GM12864 (cell line): Measurements from ENCODE around the gene ITGB8.

Experiments
- DNase-seq: peaks from one replicate; pipeline ENCODE4 v3.0.0-alpha.2; 2011; ENCODE audit warnings: low read depth
- H3K4me3 ChIP-seq: 2 replicates; pipeline ENCODE4 v1.5.1; 2011; ENCODE audit warnings: mild to moderate bottlenecking, low read depth, low read length, control low read depth
- TF ChIP-seq, protein P1 (sequence below): IDR thresholded peaks from 2 replicates; pipeline ENCODE4 v1.5.1; 2011; ENCODE audit warnings: low read depth, mild to moderate bottlenecking, moderate library complexity, low read length, control low read depth, inconsistent platforms; ENCODE audit errors: missing control alignments

Gene ITGB8

DNA sequence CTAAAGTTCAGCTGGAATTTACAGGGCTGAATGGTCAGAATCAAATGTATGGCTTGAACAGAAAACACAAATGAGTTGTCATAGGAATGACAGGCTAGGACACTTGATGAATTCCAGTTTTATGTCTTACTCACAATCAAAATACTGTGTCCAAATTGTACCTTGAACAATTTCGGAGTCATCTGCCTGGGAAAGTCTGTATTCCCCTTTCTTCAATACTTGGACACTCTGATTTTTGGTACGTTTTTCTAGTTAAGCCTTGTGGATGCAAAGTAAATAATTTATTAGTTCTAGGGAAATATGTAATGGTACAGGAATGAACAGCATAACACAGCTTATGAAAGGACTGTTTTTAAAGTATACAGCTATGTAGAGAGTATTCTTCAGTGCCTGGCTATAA is 100.4 kb downstream of the ITGB8 start:
- H3K4me3 ChIP-seq, result no peak overlapping the region
- no peak for DNase-seq
- TF ChIP-seq, protein P1, sequence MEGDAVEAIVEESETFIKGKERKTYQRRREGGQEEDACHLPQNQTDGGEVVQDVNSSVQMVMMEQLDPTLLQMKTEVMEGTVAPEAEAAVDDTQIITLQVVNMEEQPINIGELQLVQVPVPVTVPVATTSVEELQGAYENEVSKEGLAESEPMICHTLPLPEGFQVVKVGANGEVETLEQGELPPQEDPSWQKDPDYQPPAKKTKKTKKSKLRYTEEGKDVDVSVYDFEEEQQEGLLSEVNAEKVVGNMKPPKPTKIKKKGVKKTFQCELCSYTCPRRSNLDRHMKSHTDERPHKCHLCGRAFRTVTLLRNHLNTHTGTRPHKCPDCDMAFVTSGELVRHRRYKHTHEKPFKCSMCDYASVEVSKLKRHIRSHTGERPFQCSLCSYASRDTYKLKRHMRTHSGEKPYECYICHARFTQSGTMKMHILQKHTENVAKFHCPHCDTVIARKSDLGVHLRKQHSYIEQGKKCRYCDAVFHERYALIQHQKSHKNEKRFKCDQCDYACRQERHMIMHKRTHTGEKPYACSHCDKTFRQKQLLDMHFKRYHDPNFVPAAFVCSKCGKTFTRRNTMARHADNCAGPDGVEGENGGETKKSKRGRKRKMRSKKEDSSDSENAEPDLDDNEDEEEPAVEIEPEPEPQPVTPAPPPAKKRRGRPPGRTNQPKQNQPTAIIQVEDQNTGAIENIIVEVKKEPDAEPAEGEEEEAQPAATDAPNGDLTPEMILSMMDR, result no peak

DNA sequence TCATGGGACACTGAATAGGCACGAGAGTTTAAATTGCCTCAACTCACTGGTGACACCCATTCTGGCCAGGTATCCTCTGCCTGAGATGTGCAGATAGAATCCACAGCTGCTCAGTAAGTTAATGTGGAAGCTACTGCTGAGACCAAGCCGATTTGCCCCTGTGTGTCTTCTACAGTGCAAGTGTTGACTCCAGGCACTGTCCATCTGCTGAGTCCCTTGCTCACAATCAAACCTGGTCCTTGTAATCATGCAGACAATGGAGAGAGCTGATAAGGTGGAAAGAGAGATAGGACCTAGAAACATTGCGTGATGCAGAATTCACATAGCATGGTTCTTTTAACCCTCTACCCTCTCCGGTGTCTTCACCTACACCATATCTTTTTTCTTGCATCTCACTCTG is 101.4 kb downstream of the ITGB8 start:
- no peak overlapping the region for H3K4me3 ChIP-seq
- DNase-seq, result no peak
- TF ChIP-seq, protein P1, result no peak

DNA sequence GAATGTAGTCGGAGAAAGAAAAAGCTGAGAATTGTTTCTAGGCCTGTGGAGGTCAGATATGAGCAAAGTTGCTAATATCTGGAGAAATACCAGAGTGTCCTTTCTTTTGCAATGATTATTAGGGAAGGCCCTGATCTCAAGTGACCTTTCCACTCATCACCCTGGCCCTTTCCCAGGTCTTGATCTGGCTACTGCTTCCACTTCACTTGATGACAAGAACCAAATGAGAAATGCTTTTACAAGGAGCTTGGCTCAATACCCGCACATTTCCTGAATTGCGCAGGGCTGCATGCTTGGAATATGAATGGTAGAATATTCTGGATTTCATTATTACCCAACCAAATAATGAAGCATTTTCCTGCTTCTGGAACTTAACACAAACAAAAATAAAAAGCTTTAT is 104.6 kb downstream of the ITGB8 start:
- TF ChIP-seq, protein P1, result no peak
- DNase-seq, result no peak
- no peak overlapping the region for H3K4me3 ChIP-seq

DNA sequence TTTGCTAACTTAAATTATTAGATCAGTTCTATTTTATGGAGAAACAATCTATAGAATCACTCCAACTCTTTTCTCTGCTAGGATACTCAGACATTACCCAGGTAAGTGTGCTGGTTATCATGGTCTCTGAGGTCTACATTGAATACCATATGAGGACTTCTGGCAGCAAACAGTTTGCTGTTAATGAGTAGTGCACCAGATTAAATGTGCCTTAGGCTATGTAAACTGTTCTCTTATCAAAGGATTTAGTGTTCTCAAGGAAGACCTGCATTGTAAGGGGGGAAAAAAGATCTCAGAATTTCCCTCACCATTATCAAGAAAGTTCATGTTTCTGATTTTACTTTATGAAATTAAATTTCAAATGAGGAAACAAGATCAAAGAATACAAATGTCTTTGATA is 107.5 kb downstream of the ITGB8 start:
- DNase-seq, result no peak
- H3K4me3 ChIP-seq, result no peak overlapping the region
- TF ChIP-seq, protein P1, result no peak

DNA sequence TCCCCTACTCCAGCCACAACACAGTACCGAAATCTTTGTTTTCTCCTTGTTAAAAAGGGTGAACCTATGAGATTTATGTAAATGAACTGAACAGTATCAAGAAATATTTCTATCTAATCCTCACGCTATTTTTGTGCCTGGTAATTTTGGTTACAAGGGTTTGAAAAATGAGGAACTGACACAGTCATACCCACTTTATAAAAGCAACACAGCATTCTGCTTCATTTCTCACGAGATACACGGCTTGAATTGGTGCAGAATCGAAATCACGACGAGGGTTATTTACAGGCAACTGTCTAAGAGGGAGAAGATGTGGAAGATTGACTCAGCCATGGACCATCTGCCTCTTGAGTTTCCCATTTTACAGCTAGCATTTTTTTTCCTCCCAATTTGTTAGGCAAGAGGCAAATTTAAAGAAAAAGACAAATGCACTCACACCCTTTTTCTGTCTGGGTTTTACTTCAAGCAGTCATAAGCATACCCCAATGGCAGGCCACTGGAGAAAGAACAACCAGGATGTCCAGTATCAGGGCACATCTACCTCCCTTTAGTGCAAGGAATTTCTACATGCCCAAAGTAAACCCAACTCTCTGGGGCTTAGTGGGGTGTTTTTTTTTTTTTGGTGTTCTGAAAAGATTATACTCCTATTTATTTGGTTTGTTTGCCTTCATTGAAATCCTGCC is 108.1 kb downstream of the ITGB8 start:
- DNase-seq, result peak; percentile 75
- no peak overlapping the region for H3K4me3 ChIP-seq
- TF ChIP-seq, protein P1, result no peak

DNA sequence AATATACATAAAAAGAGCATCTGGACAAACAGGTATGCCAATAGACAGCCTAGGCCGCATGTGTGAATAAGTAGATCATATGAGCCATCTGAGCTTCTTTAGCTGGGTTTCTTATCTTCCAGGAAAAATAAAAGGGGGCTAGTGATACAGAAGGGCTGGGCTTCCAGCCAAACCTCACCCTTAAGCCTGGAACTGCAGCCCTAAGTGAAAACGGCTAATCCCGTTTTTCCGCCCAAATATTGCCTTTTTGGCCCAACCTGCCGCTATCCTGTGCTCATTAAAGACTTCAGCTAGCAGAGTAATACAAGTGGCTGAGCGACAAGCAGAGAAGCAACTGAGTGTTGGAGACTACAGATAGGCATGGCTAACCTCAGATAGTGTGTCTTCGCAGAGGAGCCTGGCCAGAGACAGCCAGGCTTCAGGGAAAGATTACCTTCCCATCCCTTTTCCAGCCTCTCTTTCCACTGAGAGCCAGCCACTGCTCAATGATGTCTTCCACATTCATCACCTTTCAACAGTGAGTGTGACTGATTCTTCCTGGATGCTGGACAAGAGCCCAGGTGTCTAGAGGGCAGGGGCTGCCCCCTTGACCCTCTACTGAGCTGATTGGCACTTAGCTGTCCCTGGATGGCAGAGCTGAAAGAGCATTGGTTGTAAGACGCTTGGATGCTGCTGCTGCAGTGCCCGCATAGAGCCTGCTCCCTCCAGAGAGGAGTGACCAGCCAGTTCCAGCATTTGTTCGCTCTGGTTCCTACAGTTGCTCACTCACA is 108.9 kb downstream of the ITGB8 start:
- TF ChIP-seq, protein P1, result no peak
- no peak for DNase-seq
- H3K4me3 ChIP-seq, result no peak overlapping the region
